ENCODE measurements around the gene IGF1R.

IGF1R gene

DNA sequence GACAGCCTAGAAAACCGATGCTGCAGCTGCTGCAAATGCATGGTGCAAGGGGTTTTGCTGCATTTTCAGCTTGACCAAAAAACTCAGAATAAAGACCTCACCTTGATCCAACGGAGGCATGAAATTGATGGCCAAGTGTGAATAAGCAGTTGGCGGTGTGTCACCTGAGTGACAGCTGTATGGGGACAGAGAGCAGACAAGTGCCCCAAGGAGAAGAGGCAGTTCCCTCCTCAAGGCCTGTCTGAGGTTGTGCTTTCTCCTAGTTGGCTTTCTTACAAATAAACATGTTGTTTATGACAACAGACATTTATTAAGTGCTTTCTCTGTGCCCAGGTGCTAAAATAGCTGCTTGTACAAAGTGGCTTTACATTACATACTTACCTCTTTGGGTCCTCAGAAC lies 349.0 kb downstream of the IGF1R start:
- Histone ChIP-seq H3K27ac (replicated peaks) (no peak overlapping the region), H3K27me3 (ENCODE audit: insufficient read depth, poor library complexity, severe bottlenecking) (no peaks in the 10 kb centered on the region), H3K4me3 (replicated peaks; ENCODE audit: insufficient read depth, low read length) (no peak overlapping the region)
- TF ChIP-seq, protein P1, sequence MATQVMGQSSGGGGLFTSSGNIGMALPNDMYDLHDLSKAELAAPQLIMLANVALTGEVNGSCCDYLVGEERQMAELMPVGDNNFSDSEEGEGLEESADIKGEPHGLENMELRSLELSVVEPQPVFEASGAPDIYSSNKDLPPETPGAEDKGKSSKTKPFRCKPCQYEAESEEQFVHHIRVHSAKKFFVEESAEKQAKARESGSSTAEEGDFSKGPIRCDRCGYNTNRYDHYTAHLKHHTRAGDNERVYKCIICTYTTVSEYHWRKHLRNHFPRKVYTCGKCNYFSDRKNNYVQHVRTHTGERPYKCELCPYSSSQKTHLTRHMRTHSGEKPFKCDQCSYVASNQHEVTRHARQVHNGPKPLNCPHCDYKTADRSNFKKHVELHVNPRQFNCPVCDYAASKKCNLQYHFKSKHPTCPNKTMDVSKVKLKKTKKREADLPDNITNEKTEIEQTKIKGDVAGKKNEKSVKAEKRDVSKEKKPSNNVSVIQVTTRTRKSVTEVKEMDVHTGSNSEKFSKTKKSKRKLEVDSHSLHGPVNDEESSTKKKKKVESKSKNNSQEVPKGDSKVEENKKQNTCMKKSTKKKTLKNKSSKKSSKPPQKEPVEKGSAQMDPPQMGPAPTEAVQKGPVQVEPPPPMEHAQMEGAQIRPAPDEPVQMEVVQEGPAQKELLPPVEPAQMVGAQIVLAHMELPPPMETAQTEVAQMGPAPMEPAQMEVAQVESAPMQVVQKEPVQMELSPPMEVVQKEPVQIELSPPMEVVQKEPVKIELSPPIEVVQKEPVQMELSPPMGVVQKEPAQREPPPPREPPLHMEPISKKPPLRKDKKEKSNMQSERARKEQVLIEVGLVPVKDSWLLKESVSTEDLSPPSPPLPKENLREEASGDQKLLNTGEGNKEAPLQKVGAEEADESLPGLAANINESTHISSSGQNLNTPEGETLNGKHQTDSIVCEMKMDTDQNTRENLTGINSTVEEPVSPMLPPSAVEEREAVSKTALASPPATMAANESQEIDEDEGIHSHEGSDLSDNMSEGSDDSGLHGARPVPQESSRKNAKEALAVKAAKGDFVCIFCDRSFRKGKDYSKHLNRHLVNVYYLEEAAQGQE (IDR thresholded peaks at IDR 0.05; ENCODE audit: insufficient replicate concordance, low read depth) = no peak
- TF ChIP-seq POLR2AphosphoS5 (IDR thresholded peaks at IDR 0.05; ENCODE audit: low read depth) (no peak), SPI1 (IDR thresholded peaks at IDR 0.05; ENCODE audit: borderline replicate concordance, low read depth) (no peak), CTCF (IDR thresholded peaks at IDR 0.05; ENCODE audit: insufficient read depth, low read length) (no peak), GABPA (IDR thresholded peaks at IDR 0.05; ENCODE audit: low read depth) (no peak)
- no peak for DNase-seq (ENCODE audit: low read depth in 1 of 2, low spot score in 1 of 2)

- TF ChIP-seq CTCF (IDR thresholded peaks at IDR 0.05; ENCODE audit: insufficient read depth, low read length) (no peak), POLR2AphosphoS5 (IDR thresholded peaks at IDR 0.05; ENCODE audit: low read depth) (no peak), GABPA (IDR thresholded peaks at IDR 0.05; ENCODE audit: low read depth) (no peak), SPI1 (IDR thresholded peaks at IDR 0.05; ENCODE audit: borderline replicate concordance, low read depth) (no peak)
- TF ChIP-seq, protein P1 (IDR thresholded peaks at IDR 0.05; ENCODE audit: insufficient replicate concordance, low read depth) = no peak
- H3K27ac ChIP-seq (replicated peaks) = no peak overlapping the region
- no peaks in the 10 kb centered on the region for H3K27me3 ChIP-seq (ENCODE audit: insufficient read depth, poor library complexity, severe bottlenecking)
- H3K4me3 ChIP-seq (replicated peaks; ENCODE audit: insufficient read depth, low read length) = no peak overlapping the region
- no peak for DNase-seq (ENCODE audit: low read depth in 1 of 2, low spot score in 1 of 2)
Observed at GRCh38 chr15:98997755-98998154, 349.4 kb downstream of the IGF1R start.

DNA sequence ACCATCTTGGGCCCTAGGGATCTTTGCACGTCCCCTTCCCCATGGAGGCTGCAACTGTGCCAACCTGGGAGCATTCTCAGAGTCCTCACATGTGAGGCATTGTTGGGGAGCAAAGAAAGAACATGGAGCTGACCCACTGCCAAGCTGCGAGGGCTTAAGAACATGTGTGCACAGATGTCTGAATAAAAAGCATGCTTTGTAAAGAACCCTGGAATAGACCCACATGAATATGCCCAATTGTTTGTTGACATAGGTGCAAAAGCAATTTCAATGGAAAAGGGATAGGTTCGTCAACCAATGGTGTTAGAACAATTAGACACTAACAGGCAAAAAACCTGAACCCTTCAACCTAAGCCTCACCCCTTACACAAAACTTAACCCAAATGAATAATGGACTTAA lies 349.9 kb downstream of the IGF1R start:
- no peak for DNase-seq (ENCODE audit: low read depth in 1 of 2, low spot score in 1 of 2)

More for the DNA sequence above, 349.9 kb downstream of the IGF1R start:
- TF ChIP-seq CTCF (IDR thresholded peaks at IDR 0.05; ENCODE audit: insufficient read depth, low read length) (no peak), SPI1 (IDR thresholded peaks at IDR 0.05; ENCODE audit: borderline replicate concordance, low read depth) (no peak), GABPA (IDR thresholded peaks at IDR 0.05; ENCODE audit: low read depth) (no peak), POLR2AphosphoS5 (IDR thresholded peaks at IDR 0.05; ENCODE audit: low read depth) (no peak)
- TF ChIP-seq, protein P1 (IDR thresholded peaks at IDR 0.05; ENCODE audit: insufficient replicate concordance, low read depth) = no peak
- H3K27me3 ChIP-seq (ENCODE audit: insufficient read depth, poor library complexity, severe bottlenecking) = no peaks in the 10 kb centered on the region
- no peak overlapping the region for H3K4me3 ChIP-seq (replicated peaks; ENCODE audit: insufficient read depth, low read length)
- H3K27ac ChIP-seq (replicated peaks) = no peak overlapping the region
